ENCODE measurements around the gene CAMK1G.

The CAMK1G gene

DNA sequence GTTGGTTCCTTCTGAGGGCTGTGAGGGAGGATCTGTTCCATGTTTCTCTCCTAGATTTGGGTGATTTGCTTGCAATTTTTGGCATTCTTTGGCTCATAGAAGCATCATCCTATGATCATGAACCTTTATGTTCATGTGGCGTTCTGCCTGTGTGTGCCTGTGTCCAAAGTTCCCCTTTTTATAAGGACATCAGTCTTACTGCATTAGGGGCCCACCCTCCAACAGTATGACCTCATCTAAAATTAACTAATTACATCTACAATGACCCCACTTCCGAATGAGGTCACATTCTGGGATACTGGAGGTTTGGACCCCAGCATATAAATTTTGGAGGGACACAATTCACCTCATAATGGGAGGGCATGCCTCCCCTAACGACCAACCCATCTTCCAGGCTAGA lies 12.8 kb upstream of the CAMK1G start (continued):
- TF ChIP-seq, protein P1, sequence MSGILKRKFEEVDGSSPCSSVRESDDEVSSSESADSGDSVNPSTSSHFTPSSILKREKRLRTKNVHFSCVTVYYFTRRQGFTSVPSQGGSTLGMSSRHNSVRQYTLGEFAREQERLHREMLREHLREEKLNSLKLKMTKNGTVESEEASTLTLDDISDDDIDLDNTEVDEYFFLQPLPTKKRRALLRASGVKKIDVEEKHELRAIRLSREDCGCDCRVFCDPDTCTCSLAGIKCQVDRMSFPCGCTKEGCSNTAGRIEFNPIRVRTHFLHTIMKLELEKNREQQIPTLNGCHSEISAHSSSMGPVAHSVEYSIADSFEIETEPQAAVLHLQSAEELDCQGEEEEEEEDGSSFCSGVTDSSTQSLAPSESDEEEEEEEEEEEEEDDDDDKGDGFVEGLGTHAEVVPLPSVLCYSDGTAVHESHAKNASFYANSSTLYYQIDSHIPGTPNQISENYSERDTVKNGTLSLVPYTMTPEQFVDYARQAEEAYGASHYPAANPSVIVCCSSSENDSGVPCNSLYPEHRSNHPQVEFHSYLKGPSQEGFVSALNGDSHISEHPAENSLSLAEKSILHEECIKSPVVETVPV (CRISPR knock-in tag; IDR thresholded peaks at IDR 0.05), result no peak

DNA sequence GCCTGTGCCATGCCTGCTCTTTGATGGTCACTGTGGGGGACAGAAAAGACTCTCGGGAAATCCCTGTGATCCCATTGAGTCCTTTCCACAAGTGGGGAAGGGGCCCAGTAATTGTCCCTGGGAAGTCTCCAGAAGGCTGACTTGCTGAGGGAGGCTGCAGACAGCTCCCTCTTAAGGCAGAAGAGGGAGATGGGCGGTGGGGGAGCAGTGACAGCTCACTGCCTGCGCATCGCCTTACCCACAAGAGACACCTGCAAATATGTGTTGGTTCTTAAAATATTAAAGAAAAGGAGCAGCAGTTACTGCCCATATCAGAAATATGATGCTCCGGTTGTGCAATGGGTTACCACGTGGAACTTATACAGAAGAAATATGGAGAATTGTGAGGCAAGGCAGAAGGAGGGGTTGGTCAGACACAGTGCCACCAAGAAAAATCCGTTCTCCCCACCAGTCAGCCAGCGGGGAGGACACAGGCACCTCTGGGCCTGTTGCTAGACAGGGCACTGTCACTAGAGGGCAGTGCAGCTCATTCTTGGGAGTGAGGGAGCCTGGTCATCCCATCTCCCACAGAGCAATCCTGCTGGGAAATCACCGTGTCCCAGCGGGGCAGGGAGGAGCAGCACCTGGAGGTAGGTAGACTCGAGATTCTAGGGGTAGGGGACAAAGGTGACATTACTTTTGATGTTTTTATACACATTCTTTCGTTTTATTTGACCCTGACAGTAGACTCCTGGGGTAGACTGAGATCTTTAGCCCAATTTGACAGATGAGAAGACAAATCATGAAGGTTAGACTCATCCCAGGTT lies 6.9 kb upstream of the CAMK1G start:
- TF ChIP-seq ZFP30 (CRISPR knock-in tag; IDR thresholded peaks at IDR 0.05) (no peak), ZC3H10 (CRISPR knock-in tag; IDR thresholded peaks at IDR 0.05) (no peak), RARB (CRISPR knock-in tag; IDR thresholded peaks at IDR 0.05) (no peak), ZNF8 (CRISPR knock-in tag; IDR thresholded peaks at IDR 0.05) (no peak), CSDC2 (CRISPR knock-in tag; IDR thresholded peaks at IDR 0.05) (no peak), ZFP3 (CRISPR knock-in tag; IDR thresholded peaks at IDR 0.05) (no peak), ESRRG (CRISPR knock-in tag; IDR thresholded peaks at IDR 0.05) (no peak), GLIS3 (CRISPR knock-in tag; IDR thresholded peaks at IDR 0.05) (no peak), SNAI2 (CRISPR knock-in tag; IDR thresholded peaks at IDR 0.05) (no peak), ISL1 (CRISPR knock-in tag; IDR thresholded peaks at IDR 0.05) (no peak), TOX (CRISPR knock-in tag; IDR thresholded peaks at IDR 0.05; ENCODE audit: borderline replicate concordance) (no peak), OSR1 (CRISPR knock-in tag; IDR thresholded peaks at IDR 0.05) (no peak), ZNF565 (CRISPR knock-in tag; conservative IDR thresholded peaks at IDR 0.05; ENCODE audit: low read depth) (no peak), PPARA (CRISPR knock-in tag; IDR thresholded peaks at IDR 0.05; ENCODE audit: borderline replicate concordance) (no peak), TCF4 (CRISPR knock-in tag; IDR thresholded peaks at IDR 0.05; ENCODE audit: borderline replicate concordance) (no peak)
- TF ChIP-seq, protein P1 (CRISPR knock-in tag; IDR thresholded peaks at IDR 0.05), result no peak
- TF ChIP-seq, protein P2, sequence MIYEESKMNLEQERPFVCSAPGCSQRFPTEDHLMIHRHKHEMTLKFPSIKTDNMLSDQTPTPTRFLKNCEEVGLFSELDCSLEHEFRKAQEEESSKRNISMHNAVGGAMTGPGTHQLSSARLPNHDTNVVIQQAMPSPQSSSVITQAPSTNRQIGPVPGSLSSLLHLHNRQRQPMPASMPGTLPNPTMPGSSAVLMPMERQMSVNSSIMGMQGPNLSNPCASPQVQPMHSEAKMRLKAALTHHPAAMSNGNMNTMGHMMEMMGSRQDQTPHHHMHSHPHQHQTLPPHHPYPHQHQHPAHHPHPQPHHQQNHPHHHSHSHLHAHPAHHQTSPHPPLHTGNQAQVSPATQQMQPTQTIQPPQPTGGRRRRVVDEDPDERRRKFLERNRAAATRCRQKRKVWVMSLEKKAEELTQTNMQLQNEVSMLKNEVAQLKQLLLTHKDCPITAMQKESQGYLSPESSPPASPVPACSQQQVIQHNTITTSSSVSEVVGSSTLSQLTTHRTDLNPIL (CRISPR knock-in tag; IDR thresholded peaks at IDR 0.05; ENCODE audit: low read depth), result no peak
- TF ChIP-seq, protein P3, sequence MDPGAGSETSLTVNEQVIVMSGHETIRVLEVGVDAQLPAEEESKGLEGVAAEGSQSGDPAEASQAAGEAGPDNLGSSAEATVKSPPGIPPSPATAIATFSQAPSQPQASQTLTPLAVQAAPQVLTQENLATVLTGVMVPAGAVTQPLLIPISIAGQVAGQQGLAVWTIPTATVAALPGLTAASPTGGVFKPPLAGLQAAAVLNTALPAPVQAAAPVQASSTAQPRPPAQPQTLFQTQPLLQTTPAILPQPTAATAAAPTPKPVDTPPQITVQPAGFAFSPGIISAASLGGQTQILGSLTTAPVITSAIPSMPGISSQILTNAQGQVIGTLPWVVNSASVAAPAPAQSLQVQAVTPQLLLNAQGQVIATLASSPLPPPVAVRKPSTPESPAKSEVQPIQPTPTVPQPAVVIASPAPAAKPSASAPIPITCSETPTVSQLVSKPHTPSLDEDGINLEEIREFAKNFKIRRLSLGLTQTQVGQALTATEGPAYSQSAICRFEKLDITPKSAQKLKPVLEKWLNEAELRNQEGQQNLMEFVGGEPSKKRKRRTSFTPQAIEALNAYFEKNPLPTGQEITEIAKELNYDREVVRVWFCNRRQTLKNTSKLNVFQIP (CRISPR knock-in tag; IDR thresholded peaks at IDR 0.05; ENCODE audit: borderline replicate concordance, low read depth), result no peak
- TF ChIP-seq, protein P4, sequence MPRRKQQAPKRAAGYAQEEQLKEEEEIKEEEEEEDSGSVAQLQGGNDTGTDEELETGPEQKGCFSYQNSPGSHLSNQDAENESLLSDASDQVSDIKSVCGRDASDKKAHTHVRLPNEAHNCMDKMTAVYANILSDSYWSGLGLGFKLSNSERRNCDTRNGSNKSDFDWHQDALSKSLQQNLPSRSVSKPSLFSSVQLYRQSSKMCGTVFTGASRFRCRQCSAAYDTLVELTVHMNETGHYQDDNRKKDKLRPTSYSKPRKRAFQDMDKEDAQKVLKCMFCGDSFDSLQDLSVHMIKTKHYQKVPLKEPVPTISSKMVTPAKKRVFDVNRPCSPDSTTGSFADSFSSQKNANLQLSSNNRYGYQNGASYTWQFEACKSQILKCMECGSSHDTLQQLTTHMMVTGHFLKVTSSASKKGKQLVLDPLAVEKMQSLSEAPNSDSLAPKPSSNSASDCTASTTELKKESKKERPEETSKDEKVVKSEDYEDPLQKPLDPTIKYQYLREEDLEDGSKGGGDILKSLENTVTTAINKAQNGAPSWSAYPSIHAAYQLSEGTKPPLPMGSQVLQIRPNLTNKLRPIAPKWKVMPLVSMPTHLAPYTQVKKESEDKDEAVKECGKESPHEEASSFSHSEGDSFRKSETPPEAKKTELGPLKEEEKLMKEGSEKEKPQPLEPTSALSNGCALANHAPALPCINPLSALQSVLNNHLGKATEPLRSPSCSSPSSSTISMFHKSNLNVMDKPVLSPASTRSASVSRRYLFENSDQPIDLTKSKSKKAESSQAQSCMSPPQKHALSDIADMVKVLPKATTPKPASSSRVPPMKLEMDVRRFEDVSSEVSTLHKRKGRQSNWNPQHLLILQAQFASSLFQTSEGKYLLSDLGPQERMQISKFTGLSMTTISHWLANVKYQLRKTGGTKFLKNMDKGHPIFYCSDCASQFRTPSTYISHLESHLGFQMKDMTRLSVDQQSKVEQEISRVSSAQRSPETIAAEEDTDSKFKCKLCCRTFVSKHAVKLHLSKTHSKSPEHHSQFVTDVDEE (CRISPR knock-in tag; IDR thresholded peaks at IDR 0.05), result no peak
- peak; percentile 100 for ATAC-seq

DNA sequence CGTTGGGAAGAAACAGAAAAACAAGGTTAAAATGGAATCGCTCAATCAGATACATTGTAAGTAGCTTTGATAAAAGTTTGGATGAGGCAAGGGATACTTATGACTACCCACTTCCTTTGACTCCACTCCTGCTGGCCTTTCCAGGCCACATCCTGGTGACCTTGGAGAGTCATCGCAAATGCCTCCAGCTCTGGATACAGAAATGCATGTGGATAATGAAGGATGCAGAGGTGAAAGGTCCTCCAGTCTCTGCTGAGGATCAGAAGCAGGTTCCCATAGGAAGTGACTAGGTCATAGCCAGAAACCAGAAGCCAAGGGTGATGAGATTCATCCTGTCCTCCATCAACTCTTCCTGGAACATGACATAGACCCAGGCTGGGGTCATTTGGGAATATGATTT lies 6.2 kb upstream of the CAMK1G start:
- ATAC-seq, result peak; percentile 4; the same call in 1 of the 3 replicates
- no peak for TF ChIP-seq SNAI2 (CRISPR knock-in tag; IDR thresholded peaks at IDR 0.05)
- TF ChIP-seq, protein P3 (CRISPR knock-in tag; IDR thresholded peaks at IDR 0.05; ENCODE audit: borderline replicate concordance, low read depth), result no peak
- no peak for TF ChIP-seq TOX (CRISPR knock-in tag; IDR thresholded peaks at IDR 0.05; ENCODE audit: borderline replicate concordance)
- TF ChIP-seq PPARA (CRISPR knock-in tag; IDR thresholded peaks at IDR 0.05; ENCODE audit: borderline replicate concordance), result no peak
- TF ChIP-seq, protein P2 (CRISPR knock-in tag; IDR thresholded peaks at IDR 0.05; ENCODE audit: low read depth), result no peak
- no peak for TF ChIP-seq CSDC2 (CRISPR knock-in tag; IDR thresholded peaks at IDR 0.05)
- TF ChIP-seq TCF4 (CRISPR knock-in tag; IDR thresholded peaks at IDR 0.05; ENCODE audit: borderline replicate concordance), result no peak
- TF ChIP-seq ARNTL (CRISPR knock-in tag; IDR thresholded peaks at IDR 0.05; ENCODE audit: borderline replicate concordance, low read depth), result no peak
- no peak for TF ChIP-seq ISL1 (CRISPR knock-in tag; IDR thresholded peaks at IDR 0.05)
- no peak for TF ChIP-seq OSR1 (CRISPR knock-in tag; IDR thresholded peaks at IDR 0.05)
- TF ChIP-seq ZC3H10 (CRISPR knock-in tag; IDR thresholded peaks at IDR 0.05), result no peak
- TF ChIP-seq ZNF8 (CRISPR knock-in tag; IDR thresholded peaks at IDR 0.05), result no peak
- TF ChIP-seq ZNF70 (CRISPR knock-in tag; IDR thresholded peaks at IDR 0.05), result no peak
- TF ChIP-seq, protein P1 (CRISPR knock-in tag; IDR thresholded peaks at IDR 0.05), result no peak
- no peak for TF ChIP-seq GLIS3 (CRISPR knock-in tag; IDR thresholded peaks at IDR 0.05)
- TF ChIP-seq BACH2 (CRISPR knock-in tag; IDR thresholded peaks at IDR 0.05; ENCODE audit: borderline replicate concordance), result no peak
- TF ChIP-seq ZFP30 (CRISPR knock-in tag; IDR thresholded peaks at IDR 0.05), result no peak
- TF ChIP-seq ESRRG (CRISPR knock-in tag; IDR thresholded peaks at IDR 0.05), result no peak
- TF ChIP-seq RARB (CRISPR knock-in tag; IDR thresholded peaks at IDR 0.05), result no peak

Data from SK-N-SH treated with all-trans-retinoic acid at 6 μM for 48 hours (cell line).